ENCODE measurements around the gene PPARD.

The PPARD gene

DNA sequence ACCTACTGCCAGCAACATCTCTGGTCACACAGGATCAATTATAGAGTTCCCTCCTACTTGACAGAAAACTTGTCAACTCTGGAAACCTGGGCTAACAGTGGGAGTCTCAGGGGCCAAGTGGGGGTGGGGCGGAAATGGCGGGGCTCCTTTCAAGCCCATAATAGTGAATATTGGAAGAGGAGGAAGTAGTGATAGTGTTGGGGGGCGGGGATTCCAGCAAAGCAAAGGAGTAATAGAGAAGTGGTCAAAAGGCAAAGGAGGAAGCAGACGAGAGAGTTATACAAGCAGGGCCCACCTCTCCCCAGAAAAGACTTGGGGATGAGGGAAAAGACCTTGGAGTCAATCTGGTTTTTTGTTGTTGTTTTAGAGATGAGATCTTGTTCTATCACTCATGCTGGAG lies 42.7 kb upstream of the PPARD start:
- Histone ChIP-seq H3K4me3 (IDR thresholded peaks at IDR 0.05; ENCODE audit: insufficient read depth, low read depth, low read length) (no peak overlapping the region), H3K36me3 (ENCODE audit: insufficient read depth) (no peaks in the 10 kb centered on the region), H3K27me3 (ENCODE audit: insufficient read depth, low read depth) (no peaks in the 10 kb centered on the region), H2AFZ (ENCODE audit: low read depth) (no peak overlapping the region), H3K9ac (no peak overlapping the region), H3K4me2 (peak overlapping the region; percentile 95; the same call in 1 of the 2 replicates), H3K27ac (0 out of 2 replicates have a peak overlapping the region, but pooled peaks have one; percentile 92), H3K4me1 (ENCODE audit: low read depth, poor library complexity, severe bottlenecking) (peaks cover 74% of the 10 kb centered on the region), H4K20me1 (ENCODE audit: insufficient read depth) (no peaks in the 10 kb centered on the region), H3K79me2 (ENCODE audit: insufficient read depth, low read depth) (peaks cover 54% of the 10 kb centered on the region)
- TF ChIP-seq, protein P1, sequence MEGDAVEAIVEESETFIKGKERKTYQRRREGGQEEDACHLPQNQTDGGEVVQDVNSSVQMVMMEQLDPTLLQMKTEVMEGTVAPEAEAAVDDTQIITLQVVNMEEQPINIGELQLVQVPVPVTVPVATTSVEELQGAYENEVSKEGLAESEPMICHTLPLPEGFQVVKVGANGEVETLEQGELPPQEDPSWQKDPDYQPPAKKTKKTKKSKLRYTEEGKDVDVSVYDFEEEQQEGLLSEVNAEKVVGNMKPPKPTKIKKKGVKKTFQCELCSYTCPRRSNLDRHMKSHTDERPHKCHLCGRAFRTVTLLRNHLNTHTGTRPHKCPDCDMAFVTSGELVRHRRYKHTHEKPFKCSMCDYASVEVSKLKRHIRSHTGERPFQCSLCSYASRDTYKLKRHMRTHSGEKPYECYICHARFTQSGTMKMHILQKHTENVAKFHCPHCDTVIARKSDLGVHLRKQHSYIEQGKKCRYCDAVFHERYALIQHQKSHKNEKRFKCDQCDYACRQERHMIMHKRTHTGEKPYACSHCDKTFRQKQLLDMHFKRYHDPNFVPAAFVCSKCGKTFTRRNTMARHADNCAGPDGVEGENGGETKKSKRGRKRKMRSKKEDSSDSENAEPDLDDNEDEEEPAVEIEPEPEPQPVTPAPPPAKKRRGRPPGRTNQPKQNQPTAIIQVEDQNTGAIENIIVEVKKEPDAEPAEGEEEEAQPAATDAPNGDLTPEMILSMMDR (conservative IDR thresholded peaks at IDR 0.05; ENCODE audit: low read depth, low read length): no peak

DNA sequence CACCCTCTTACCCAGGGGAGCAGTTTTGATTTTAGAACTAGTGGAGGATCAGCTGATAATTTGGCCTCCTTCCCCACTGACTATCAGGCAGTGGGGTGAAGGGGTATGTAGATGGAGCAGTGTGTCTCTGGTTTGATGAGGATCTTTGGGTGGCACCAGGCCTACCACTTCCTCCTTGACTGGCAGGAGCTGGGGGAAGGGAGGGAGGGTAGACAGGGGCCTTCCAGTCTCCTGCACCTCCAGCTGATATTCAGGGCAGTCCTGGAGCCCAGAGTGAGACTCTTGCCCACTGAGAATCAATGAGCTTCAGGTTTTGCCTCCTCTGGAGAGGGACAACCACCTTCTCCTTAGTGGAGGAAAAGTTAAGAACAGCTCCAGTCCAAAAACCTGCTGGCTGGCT lies 41.5 kb upstream of the PPARD start:
- TF ChIP-seq, protein P1 (conservative IDR thresholded peaks at IDR 0.05; ENCODE audit: low read depth, low read length): no peak
- peak overlapping the region; percentile 92 for H3K27ac ChIP-seq
- no peaks in the 10 kb centered on the region for H4K20me1 ChIP-seq (ENCODE audit: insufficient read depth)
- peaks cover 59% of the 10 kb centered on the region for H3K79me2 ChIP-seq (ENCODE audit: insufficient read depth, low read depth)
- no peak overlapping the region for H3K9ac ChIP-seq
- H3K36me3 ChIP-seq (ENCODE audit: insufficient read depth): no peaks in the 10 kb centered on the region
- peaks cover 86% of the 10 kb centered on the region for H3K4me1 ChIP-seq (ENCODE audit: low read depth, poor library complexity, severe bottlenecking)
- H2AFZ ChIP-seq (ENCODE audit: low read depth): no peak overlapping the region
- no peak overlapping the region for H3K4me3 ChIP-seq (IDR thresholded peaks at IDR 0.05; ENCODE audit: insufficient read depth, low read depth, low read length)
- H3K4me2 ChIP-seq: peak overlapping the region; percentile 95
- no peaks in the 10 kb centered on the region for H3K27me3 ChIP-seq (ENCODE audit: insufficient read depth, low read depth)

DNA sequence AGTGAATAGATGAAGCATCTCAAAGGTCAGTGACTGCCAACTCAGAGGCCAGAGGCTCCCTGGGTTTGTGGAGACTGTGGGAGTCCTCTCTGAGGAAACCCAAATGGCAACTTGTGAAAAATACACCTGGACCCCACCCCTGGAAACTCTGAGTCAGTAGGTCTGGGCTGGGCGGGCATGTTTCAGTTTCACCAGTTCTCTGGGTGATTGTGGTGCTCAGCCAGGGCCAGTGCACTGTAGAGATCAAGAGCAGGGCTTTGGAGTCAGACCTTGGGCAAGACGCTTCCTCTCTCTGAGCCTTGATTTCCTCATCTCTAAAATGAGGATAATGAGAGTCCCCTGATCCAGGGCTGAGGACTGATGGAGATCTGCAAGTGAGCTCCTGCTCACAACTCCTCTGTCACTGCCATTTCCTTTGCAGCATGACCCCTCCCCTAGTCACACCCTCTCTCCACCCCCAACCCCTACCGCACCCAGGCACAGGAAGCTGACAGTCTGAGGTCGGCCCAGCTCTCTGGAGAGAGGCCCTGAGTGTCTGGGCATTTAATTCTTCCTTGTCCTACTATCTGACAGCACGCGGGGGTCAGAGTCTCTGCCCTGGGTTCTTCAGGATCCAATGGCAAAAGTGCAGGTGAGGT lies 39.6 kb upstream of the PPARD start:
- TF ChIP-seq, protein P1 (conservative IDR thresholded peaks at IDR 0.05; ENCODE audit: low read depth, low read length): no peak
- H4K20me1 ChIP-seq (ENCODE audit: insufficient read depth): no peaks in the 10 kb centered on the region
- H3K4me2 ChIP-seq: peak overlapping the region; percentile 95
- peak overlapping the region; percentile 61 for H3K9ac ChIP-seq
- H3K4me3 ChIP-seq (IDR thresholded peaks at IDR 0.05; ENCODE audit: insufficient read depth, low read depth, low read length): no peak overlapping the region
- H3K79me2 ChIP-seq (ENCODE audit: insufficient read depth, low read depth): peaks cover 59% of the 10 kb centered on the region
- peaks cover 74% of the 10 kb centered on the region for H3K4me1 ChIP-seq (ENCODE audit: low read depth, poor library complexity, severe bottlenecking)
- H3K27ac ChIP-seq: peak overlapping the region; percentile 92
- H3K36me3 ChIP-seq (ENCODE audit: insufficient read depth): no peaks in the 10 kb centered on the region
- H3K27me3 ChIP-seq (ENCODE audit: insufficient read depth, low read depth): no peaks in the 10 kb centered on the region
- H2AFZ ChIP-seq (ENCODE audit: low read depth): peak overlapping the region; percentile 17; the same call in 1 of the 2 replicates

DNA sequence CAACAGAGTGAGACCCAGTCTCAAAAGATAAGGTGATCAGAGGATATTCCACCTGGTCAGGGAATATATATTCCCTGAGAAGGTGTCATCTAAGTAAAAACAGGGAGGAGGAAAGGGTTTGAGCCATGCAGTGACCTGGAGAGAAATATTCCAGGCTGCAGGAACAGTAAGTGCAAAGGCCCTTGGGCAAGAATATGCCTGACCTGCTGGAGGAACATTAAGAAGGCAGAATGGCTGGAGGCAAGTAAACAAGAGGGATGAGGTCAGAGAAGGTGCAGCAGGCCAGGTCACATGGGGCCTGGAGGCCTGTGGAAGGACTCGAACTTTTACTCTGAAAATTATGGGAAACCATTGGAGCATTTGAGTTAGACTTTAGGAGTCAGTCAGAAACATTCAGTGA lies 38.1 kb upstream of the PPARD start:
- H3K79me2 ChIP-seq (ENCODE audit: insufficient read depth, low read depth): peaks cover 43% of the 10 kb centered on the region
- H3K4me2 ChIP-seq: peak overlapping the region; percentile 95
- no peaks in the 10 kb centered on the region for H4K20me1 ChIP-seq (ENCODE audit: insufficient read depth)
- peak overlapping the region; percentile 92 for H3K27ac ChIP-seq
- H3K36me3 ChIP-seq (ENCODE audit: insufficient read depth): no peaks in the 10 kb centered on the region
- TF ChIP-seq, protein P1 (conservative IDR thresholded peaks at IDR 0.05; ENCODE audit: low read depth, low read length): no peak
- no peak overlapping the region for H2AFZ ChIP-seq (ENCODE audit: low read depth)
- H3K4me1 ChIP-seq (ENCODE audit: low read depth, poor library complexity, severe bottlenecking): peaks cover 66% of the 10 kb centered on the region
- H3K27me3 ChIP-seq (ENCODE audit: insufficient read depth, low read depth): no peaks in the 10 kb centered on the region
- H3K4me3 ChIP-seq (IDR thresholded peaks at IDR 0.05; ENCODE audit: insufficient read depth, low read depth, low read length): no peak overlapping the region
- H3K9ac ChIP-seq: no peak overlapping the region

All from KMS-11 (cell line).